VCaP (cell line): ENCODE data around the gene GVQW3.
A peak's percentile ranks its signal among the peaks of the same experiment; 100 is the strongest.

Source experiments
- H3K27ac ChIP-seq: fragments of 450-650 bp; 2 replicates; pipeline ENCODE4 v1.5.1; 2017
- TF ChIP-seq, protein P1 (sequence below): fragments of 450-650 bp; conservative IDR thresholded peaks from 2 replicates; pipeline ENCODE4 v1.5.1; 2017; ENCODE audit warnings: mild to moderate bottlenecking, moderate library complexity

GVQW3 gene

GRCh38 chr11:76448506-76448905, 67.4 kb downstream of the GVQW3 start:
- TF ChIP-seq, protein P1, sequence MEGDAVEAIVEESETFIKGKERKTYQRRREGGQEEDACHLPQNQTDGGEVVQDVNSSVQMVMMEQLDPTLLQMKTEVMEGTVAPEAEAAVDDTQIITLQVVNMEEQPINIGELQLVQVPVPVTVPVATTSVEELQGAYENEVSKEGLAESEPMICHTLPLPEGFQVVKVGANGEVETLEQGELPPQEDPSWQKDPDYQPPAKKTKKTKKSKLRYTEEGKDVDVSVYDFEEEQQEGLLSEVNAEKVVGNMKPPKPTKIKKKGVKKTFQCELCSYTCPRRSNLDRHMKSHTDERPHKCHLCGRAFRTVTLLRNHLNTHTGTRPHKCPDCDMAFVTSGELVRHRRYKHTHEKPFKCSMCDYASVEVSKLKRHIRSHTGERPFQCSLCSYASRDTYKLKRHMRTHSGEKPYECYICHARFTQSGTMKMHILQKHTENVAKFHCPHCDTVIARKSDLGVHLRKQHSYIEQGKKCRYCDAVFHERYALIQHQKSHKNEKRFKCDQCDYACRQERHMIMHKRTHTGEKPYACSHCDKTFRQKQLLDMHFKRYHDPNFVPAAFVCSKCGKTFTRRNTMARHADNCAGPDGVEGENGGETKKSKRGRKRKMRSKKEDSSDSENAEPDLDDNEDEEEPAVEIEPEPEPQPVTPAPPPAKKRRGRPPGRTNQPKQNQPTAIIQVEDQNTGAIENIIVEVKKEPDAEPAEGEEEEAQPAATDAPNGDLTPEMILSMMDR = no peak
- no peak overlapping the region for H3K27ac ChIP-seq

DNA sequence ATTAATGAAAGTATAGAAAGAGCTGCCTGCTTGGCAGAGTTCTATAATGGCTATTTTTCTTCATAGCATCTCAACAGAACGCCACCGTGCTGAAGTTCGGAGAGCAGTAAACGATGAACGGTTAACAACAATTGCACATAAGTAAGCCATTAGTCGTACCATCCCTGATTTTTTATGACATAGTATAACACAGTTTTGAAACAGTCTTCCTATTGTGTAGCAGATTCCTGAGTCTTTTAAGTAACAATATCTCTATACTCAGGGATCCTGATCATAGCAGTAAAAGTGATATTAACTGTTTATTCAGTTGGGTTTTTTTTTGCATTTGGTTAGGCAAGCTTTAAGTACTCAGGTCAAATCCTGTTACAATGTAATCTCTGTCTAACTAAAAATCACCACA, 72.1 kb downstream of the GVQW3 start:
- TF ChIP-seq, protein P1 = no peak
- H3K27ac ChIP-seq = no peak overlapping the region

DNA sequence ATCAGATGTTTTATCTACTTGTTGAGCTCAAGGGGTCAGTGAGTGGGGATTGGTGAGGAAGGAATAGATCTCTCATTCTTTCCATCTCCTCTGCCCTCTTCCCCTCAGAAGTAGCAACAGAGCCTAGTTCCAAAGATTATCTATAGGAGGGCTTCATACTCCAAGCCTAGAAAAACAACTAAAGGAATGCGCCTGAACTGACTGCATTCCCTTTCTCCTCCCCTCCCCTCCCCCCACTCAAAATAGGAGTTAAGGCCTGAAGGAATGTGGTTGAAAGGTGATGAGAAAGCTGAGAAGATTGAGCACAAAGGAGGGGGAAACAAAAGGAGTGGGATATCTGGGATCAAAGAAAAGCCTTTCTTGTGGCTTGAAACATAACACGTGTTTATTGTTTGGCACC, 74.2 kb downstream of the GVQW3 start:
- TF ChIP-seq, protein P1 = no peak
- H3K27ac ChIP-seq = peak overlapping the region; percentile 28

DNA sequence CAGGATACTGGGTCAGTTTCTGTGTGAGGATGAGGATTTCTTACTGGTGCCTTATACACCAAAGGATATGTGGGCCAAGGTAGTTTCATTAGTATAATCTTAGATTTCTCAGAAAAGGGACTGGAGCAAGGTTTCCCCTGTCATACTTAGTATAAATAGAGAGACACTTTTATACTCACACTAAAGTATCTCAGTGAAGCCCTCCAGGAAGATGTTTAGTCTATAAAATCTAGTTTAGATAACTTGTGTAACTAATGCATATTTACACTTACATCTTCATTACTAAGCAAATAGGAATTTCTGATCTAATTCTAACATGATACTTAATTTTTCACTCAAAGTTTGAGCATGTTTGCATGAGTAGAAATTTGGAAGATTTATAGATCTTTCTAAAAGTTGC, 74.8 kb downstream of the GVQW3 start:
- TF ChIP-seq, protein P1 = no peak
- H3K27ac ChIP-seq = peak overlapping the region; percentile 28

DNA sequence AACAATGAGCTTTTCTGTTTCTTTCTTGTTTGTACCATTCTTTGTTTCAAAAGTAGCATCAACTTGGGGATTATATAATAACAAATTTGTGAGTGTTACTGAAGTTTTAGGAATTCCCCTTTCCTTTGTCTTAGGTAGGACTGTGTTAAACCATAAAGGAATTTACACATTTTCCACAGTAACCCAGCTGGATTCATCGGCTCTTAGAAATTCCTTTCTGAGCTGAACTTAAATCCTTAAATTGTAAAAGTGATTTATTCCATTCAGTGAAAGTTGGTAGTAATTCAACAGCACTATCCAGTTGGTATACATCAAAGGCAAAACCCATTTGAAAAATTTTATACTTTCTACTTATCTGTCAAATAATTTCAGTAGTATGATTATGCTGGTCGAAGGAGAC, 75.4 kb downstream of the GVQW3 start:
- TF ChIP-seq, protein P1 = no peak
- H3K27ac ChIP-seq = peak overlapping the region; percentile 28; the same call in 1 of the 2 replicates
